Fibroblast of skin of left biceps (primary cell): ENCODE measurements around the gene LSP1.
A peak's percentile ranks its signal among the peaks of the same experiment; 100 is the strongest.

Source experiments
- DNase-seq, 2 experiments: peaks; one replicate each; pipeline ENCODE4 v3.0.0-alpha.2; 2013; ENCODE audit warnings: low read depth in 2 of 2

Gene LSP1

DNA sequence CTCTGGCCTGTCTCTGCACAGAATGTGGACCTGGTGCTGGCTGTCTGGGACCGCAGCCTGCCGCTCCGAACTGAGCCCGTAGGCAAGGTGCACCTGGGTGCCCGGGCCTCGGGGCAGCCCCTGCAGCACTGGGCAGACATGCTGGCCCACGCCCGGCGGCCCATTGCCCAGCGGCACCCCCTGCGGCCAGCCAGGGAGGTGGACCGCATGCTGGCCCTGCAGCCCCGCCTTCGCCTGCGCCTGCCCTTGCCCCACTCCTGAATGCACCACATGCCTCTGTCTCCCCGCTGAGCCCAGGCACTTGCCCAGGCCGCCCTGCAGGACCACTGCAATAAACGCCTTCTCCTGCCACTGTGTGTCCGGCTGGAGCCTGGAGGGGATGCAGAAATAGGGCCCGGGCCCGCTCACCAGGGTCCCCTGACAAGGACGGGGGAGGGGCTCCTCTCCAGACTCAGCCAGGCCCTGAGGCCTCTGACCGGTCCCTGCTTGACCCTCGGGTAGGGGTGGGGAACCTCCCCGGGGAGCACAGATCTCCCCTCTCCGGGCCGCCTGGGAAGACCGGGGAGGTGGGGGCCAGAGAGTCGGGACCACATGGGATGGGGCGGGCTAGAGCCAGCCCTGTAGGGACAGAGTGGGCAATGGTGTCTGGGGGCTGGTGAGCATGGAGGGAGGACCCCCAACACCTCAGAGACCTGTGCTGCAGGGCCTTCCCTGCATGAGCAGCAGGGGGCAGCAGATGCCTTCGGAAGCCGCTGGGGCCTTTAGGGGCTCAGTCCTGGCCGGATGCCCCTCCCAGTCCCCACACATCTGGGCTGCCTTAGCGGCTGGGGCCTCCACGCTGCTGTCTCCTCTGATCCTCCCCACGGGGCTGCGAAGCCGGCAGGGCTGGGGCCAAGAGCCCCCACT is 15.5 kb upstream of the LSP1 start:
- peak; percentile 8 to 17 for DNase-seq

DNA sequence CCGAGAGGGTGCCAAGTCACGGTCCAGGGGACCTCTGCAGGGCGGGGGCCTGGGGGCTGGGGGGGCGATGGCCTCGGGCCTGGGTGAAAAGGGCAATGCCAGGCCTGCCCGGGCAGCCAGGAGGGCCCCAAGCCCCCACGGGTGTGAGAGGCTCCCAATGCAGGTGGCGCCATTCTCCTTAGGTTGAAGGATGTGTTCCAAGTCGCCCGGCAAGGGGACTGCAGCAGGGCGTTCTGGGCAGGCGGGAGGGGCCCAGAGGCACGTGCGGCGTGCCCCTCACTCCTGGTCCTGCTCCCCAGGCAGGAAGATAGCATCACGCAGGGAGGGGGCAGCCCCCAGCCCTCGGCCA is 14.8 kb upstream of the LSP1 start:
- DNase-seq, result no peak

DNA sequence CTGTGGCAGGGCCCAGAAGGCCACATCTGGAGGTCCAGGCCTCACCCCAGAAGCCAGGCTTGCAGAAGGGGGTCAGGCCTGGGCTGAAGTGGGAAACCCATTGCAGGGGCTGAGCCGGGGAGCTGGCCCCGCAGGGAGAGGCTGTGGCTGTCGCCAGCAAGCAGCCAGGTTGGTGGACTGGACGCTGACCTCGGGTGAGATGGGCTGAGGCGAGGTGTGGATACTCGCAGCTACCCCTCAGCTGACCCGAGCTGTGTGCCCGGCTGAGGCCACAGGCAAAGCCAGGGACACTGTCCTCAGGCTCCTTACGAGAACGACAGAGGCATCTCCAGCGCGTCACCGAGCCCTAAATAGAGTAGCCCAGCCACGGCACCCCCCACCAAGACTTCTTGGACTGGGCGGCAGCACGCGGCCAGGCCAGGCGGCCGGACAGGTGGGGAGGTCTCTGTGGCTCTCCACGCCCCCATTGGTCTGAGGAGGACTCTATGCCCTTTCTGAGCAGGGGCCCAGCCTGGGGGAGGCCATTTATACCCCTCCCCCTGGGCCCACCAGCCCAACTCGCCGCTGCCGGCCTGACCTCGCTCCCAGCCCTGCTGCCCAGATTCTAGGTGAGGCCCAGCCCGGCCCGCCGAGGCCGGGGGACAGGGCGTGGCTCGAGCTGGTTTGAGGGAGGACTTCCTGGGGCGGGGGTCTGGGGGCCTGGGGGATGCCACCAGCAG is 14.3 kb upstream of the LSP1 start, which contains the start of gene TNNI2:
Gene TNNI2, plus strand, starts transcription at position 556 of the 719 bp plus-strand sequence. CDS start 716 bp downstream, outside the sequence.
- no peak for DNase-seq

DNA sequence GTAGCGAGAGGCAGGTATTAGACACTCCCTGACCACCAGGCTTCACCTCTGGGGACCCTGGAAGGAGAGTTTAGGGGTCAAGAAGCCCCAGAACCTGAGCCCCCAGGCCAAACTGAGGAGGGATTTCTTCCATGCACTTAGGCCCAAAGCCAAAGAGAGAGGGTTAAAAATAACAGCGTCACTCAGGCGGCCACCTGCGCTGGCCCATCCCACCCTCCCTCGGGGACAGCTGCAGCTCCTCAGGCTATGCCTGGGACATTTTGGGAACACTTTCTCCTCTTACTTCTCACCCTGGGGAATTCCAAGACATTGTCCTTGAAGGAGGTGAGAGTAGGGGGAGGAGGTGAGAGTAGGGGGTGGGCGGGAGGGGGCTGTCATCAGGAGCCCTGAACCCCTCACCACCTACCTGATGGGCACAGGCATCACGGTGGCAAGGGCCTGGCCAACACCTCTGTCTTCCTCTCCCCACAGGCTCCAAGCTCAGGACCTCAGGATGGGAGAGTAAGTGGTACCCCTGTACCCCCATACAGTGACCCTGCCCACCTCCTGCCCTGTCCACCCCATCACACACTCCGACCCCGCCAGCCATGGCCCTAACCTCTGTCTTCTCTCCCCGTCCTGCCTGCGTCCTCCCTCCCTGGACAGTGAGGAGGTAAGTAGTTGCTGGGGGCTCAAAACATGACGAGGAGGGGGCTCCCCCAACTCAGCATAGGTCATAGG is 13.5 kb upstream of the LSP1 start:
- no peak for DNase-seq

DNA sequence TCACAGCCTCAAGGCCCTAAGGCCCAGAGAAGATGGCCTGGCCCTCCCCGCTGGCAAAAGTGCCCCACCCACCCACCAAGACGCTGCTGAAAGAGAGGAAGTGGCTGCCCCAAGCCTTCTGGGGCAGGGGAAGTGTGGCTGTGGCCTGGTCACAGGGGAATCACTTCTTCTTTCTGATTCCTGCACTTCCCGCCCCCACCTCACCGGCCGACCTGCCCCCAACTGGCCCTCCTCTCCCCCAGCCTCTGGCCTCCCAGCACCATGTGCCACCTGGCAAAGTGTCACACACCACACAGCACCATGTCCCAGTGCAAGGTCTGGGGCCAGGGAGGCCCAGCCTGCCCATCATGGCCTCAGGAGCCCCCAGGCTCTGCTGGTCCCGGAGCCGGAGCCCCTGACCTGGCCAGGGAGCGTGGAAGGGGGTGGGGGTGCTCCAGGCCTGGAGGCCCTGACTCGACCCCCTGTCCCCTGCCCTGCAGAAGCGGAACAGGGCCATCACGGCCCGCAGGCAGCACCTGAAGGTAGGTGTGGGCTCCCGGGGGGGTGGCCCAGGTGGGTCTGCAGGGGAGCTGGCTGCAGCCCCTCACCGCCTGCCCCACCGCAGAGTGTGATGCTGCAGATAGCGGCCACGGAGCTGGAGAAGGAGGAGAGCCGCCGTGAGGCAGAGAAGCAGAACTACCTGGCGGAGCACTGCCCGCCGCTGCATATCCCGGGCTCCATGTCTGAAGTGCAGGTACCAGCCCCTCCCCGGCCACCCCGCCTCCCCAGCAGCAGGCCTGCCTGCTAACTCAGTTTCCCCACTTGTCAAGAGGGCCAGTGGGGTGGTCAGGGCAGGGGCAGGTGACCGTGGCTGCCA is 12.7 kb upstream of the LSP1 start:
- no peak for DNase-seq

DNA sequence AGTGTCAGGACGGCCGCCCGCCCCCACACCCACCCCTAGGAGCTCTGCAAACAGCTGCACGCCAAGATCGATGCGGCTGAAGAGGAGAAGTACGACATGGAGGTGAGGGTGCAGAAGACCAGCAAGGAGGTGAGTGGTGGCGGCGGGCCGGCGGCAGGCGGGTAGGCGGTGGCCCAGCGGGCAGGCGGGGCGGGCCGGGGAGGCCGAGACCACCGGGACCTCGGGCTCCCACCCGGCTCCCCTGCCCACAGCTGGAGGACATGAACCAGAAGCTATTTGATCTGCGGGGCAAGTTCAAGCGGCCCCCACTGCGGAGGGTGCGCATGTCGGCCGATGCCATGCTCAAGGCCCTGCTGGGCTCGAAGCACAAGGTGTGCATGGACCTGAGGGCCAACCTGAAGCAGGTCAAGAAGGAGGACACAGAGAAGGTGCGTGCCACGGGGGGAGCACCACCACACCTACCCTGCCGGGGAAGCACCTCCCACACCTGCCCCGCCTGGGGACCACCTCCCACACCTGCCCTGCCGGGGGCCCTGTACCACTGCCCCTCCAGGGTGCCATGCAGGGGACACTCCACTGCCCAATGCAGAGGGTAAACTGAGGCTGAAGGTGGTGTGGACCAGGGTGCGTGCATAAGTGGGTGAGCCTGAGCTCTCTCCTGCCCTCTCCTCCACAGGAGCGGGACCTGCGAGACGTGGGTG is 12.0 kb upstream of the LSP1 start:
- DNase-seq, result no peak

DNA sequence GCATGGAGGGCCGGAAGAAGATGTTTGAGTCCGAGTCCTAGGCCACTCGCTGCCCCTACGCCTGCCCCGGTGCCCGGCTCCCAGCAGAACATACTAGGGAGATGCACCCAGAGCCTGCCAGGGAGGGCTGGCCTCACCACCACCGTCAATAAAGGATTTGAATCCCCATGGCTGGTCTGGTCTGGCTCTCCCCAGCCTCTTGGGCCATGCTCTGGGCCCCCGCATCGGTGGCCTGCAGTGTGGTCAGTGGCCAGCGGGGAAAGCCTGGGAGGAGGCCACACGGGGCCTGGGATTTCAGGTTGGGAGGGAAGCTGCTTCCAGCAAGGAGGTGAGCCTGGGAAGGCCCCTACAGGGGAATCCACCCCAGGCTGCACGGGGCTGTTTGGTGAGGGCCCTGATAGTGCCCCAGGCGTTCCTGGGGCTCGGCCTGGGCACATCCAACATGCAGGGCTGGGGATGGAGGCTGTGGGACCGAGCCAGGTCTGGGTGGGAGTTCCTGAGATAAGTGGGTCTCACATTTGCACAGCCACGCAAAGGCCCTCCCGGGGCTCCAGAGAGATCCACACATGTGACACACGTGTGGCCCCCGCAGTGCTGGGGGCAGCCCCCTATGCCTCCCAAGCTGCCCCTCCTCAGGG is 11.3 kb upstream of the LSP1 start:
- no peak for DNase-seq

DNA sequence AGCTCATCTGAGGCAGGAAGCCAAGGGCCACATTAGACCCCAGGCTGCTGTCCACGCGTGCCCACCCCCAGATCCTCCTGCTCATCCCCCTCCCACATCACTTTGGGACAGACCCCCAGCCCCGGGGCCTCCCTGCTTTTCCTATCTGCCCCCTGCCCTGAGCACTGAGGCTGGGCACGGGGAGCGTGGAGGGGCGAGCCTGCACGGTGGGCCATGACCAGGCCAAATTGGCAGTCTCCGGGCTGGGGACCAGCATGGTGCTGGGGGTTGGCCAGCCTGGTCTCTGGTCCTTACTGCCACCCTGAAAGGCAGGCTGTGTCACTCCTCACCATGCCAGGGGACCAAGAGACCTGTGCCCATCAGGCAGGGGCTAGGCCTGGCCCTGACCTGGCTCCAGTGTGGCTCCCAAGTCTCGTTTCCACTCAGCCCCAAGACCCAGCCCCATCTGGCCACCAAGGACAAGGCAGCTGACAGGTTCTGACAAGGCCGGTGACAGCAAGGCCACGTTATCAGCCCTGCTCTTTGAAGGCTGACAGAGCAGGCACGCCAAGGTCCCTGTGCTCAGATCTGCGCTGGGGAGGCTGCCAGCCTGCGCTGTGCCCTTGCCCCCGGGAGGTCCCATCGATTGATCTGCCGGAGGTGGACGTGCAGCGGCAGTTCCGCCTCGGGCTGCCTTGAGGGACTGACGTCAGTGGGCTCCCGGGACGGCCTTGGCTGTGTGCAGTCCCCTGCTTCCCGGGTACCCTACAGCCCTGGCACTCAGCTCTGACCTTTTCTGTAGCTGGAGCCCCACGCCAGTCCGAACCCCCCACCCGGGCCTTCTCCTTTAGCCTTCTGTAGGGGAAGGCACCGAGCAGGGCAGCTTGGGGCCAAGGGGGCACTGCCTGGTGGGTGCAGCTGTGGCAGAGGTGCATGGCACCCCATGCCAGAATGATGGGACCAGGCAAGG is 10.5 kb upstream of the LSP1 start:
- DNase-seq, result no peak

DNA sequence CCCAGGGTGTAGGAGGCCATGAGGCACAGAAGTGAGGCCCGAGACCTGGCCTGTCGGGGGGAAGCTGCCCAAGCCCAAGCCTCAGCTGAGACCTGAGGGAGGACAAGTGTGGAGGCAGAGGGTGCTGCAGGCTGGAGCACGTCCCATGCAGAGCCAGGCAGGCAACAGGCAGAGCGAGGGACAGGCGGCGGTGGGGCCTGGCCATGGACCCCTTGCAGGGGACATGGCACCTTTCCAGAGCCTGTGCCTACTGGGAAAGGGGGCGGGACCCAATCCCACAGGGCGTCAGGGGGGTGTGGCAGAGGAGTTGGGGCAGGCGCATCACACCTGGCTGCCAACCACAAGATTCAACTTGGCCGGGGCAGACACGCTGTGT is 9.8 kb upstream of the LSP1 start:
- no peak for DNase-seq

DNA sequence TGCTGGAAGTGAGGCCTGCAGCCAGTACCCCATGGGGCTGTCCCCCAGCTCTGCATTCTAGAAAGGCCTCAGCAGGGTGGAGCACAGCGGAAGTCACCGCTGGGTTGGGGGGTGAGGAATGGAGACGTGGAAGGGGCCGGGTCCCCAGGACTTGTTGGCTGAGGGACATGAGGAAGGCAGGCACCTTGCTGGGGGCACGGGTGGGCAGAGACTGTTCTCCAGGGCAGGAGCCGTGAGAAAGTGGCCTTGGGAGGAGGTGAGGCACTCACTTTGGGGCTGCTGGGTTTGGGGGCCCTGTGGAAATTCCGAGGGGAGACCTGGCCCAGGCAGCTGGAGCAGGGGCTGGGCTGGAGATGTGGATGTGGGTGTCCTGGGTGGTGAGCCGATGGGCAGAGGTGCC is 9.1 kb upstream of the LSP1 start:
- no peak for DNase-seq

DNA sequence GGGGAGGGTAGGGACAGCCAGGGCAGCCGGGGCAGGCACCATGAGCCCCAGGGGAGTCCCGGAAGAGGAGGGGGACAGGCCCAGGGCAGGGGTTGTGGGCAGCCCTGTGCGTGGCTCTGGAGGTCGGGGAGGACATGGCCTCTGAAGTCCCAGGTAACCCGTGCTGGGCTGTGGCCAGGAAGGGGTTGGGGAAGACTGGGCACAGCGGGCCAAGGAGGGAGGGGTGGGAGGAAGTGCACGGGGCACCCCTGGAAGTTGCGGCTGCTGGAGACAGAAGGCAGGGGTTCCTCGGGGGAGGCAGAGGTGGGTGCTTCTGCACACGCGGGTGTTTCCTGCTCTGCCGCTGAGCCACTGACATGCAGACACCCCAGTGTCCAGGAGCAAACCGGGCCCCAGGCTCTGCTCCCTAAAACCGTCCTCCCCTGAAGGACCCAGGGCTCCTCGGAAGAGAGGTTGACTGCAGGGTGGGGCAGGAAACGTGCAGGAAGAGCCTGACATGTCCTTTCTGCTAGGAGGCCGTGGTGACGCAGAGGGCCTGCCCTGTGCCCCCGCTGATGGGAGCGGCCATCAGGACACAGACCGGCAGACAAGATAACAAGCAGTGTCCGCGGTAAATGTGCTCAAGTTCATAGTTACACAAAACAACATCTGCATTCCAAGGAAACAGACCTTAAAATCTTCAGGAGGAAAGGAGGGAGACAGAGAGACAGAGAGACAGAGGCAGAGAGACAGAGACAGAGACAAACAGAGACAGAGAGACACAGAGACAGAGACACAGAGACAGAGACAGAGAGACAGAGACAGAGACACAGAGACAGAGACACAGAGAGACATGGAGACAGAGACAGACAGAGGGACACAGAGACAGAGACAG is 8.4 kb upstream of the LSP1 start:
- no peak for DNase-seq

DNA sequence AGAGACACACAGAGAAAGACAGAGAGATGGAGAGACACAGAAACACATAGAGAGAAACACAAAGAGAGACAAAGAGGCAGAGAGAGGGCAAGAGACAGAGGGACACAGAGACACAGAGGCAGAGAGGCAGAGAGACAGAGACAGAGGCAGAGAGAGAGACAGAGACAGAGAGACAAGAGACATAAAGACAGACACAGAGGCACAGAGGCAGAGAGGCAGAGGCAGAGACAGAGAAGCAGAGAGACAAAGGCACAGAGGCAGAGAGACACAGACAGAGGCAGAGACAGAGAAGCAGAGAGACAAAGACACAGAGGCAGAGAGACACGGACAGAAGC is 7.8 kb upstream of the LSP1 start:
- DNase-seq, result no peak

DNA sequence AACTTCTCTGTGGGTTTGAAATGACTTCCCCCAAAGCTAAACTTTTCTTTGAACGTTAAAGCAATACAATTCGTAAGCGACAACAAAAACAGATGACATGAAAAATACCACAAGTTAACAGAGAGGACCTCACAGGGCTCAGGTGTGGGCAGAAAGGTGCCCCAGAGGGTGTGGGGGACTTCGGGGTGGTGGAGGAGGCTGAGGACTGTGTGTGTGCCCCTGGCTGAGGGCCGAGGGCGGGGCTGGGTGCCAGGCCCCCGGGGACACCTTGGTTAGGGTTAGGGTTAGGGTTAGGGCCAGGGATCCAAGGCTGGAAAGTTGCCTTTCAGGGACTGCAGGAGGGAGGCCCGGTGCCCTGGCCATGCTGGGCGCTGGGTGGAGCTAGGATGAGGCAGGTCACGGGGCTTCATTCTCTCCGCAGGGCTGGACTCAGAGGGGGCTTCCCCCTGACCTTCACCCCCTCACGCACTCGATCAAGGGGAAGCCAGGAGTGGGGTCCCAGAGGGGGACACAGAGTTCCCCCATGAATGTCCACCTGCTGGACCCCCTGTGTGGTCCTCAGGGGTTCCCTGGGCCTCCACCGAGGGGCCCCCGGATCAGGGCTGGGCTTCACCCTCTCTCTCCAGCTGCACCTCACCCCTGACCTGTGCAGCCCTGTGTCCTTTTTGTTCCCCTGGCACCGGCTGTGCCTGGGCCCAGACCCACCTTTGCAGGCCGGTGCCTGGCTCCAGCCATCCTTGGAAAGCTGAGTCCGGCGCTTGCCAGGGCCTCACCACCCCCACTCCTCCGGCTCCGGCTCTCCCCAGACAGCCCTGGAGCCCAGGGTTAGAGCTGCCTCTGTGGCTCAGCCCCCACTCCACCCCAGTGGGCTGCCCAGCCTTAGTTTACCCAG is 7.1 kb upstream of the LSP1 start:
- DNase-seq, result no peak

DNA sequence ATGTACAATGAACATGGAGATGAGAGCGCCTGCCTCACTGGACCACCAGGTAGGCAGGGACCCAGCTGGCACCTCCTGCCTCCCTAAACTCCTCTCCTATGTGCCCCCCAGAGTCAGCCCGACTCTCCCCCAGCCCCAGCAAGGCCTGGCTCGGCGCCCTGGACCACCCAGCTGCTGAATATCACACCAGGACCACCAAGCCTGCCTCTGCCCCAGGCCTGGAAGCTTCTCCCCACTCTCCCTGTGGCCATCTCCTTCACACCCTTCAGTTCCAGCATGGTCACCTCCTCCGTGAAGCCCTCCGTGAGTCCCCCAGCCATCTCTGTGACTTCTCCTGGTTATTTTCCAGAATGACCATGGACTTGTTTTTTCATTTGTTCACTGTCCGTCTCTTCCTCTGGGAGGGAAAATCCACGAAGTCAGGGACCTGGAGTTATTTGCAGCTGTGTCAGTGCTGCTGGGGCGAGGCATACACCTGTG is 6.4 kb upstream of the LSP1 start:
- no peak for DNase-seq

DNA sequence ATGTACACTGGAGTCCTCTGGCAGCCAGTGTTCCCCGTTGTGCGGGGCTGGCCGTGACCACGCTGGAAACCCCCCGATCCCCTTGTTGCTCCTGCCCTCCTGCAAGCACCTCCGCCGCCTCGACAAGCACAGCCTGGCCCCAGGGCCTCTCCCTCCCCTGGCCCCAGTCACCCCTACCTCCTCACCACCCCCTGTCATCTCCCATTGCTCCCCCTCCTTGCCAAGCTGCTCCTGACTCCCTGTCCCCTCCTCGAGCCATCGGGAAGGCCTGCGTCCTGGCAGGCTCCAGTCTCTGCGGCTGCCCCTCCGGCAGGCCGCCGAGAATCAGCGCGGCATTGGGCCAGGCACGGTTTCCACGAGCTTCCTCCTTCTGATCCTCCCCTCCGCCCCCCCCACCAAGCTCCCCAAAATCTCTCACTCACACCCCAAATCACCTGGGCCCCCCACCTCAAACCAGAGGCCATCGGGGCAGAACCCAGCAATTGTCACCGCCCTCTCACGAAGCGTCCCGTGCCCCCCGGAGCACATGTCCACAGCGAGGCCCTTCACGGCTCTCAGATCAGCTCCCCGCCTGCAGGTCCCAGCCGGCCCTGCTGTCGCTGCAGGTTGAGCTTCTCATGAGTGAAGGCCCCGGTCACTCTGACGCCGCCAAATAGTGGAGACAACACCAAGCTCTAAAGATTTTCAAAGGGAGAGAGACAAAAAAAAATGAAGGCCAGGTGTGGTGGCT is 5.7 kb upstream of the LSP1 start:
- DNase-seq, result no peak

DNA sequence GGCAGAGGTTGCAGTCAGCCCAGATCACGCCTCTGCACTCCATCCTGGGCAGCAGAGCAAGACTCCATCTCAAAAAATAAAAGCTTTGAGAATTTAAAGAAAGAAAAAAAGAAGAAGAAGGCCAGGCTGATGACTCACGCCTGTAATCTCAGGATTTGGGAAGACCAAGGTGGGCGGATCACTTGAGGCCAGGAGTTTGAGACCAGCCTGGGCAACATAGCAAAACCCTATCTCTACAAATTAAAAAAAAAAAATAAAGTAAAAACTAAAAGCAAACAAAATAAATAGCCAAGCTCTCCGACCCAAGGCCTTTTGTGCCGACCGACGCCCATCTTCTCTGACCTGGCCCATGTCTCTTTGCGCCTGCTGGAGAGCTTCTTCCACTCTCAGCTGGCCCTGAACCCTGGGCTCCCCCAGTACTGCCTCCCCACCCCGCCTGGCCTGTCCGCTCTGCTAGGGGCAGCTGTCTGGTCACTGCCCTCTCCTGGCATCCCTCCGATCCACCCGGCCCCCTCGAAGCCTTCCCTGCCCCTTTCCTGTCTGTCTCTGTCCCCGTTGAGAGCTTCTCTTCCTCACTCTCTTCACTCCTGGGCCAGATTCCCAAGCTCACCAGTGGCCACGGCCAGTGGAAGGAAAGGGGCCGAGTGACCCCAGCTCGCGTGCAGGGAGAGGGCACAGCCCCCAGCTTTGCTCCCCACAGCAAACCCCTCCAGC is 4.8 kb upstream of the LSP1 start:
- DNase-seq, result no peak
